Activated CD8-positive, alpha-beta memory T cell treated with anti-CD3 and anti-CD28 coated beads, Interleukin-2, amount 50 U/mL, for 24 hours (primary cell): ENCODE data around the gene PLA2G12A.

Experiments used
- DNase-seq: peaks from one replicate; pipeline ENCODE4 v3.0.0-alpha.2; 2020; ENCODE audit errors: extremely low read depth

Gene PLA2G12A

GRCh38 chr4:109729718-109730618 is at the start of gene PLA2G12A:
TSS of gene PLA2G12A (minus strand) at chr4:109730070. CDS start at chr4:109729809, 261 bp downstream.
- DNase-seq = peak; percentile 8

- no peak for DNase-seq
These were observed 35.0 kb upstream of the PLA2G12A start for GRCh38 chr4:109764789-109765402.

- DNase-seq = no peak
These were observed 34.5 kb upstream of the PLA2G12A start for GRCh38 chr4:109764376-109764775.

GRCh38 chr4:109760682-109761081 is 30.8 kb upstream of the PLA2G12A start:
- no peak for DNase-seq

GRCh38 chr4:109755656-109756055 is 25.8 kb upstream of the PLA2G12A start:
- no peak for DNase-seq

- DNase-seq = no peak
These were observed 24.4 kb upstream of the PLA2G12A start for GRCh38 chr4:109754093-109754857.

- DNase-seq = no peak
These were observed 22.7 kb upstream of the PLA2G12A start for GRCh38 chr4:109752525-109752924.

GRCh38 chr4:109751852-109752251 is 22.0 kb upstream of the PLA2G12A start:
- DNase-seq = no peak

GRCh38 chr4:109750652-109751244 is 20.9 kb upstream of the PLA2G12A start:
- DNase-seq = no peak

- no peak for DNase-seq
These were observed 19.7 kb upstream of the PLA2G12A start for GRCh38 chr4:109749388-109750082.

GRCh38 chr4:109748114-109748513 is 18.2 kb upstream of the PLA2G12A start:
- DNase-seq = no peak

GRCh38 chr4:109746728-109747127 is 16.9 kb upstream of the PLA2G12A start:
- DNase-seq = no peak

GRCh38 chr4:109745830-109746229 is 16.0 kb upstream of the PLA2G12A start:
- DNase-seq = no peak

- DNase-seq = no peak
These were observed 9.7 kb upstream of the PLA2G12A start for GRCh38 chr4:109739547-109739946.

GRCh38 chr4:109738104-109738872 is 8.4 kb upstream of the PLA2G12A start:
- DNase-seq = no peak

- DNase-seq = no peak
These were observed 5.9 kb upstream of the PLA2G12A start for GRCh38 chr4:109735566-109736365.

GRCh38 chr4:109733728-109734127 is 3.9 kb upstream of the PLA2G12A start:
- DNase-seq = no peak

GRCh38 chr4:109730619-109731545 is 1.0 kb upstream of the PLA2G12A start:
- no peak for DNase-seq
